Activated T-cell treated with anti-CD3 and anti-CD28 coated beads, Interleukin-2, amount 50 U/mL, for 4 hours (primary cell): ENCODE results near the gene CHD9NB. TPM values are rescaled to one million over a fixed set of nuclear protein-coding genes. Genes with fewer than 3 reads are reported as not detected.

Experiments used
- ATAC-seq, 2 donors: fragments of 200-7000 bp; cut with Tn5 transposase; one replicate each; pipeline ENCODE4 v1.10.0; 2021
- DNase-seq: peaks from one replicate; pipeline ENCODE4 v3.0.0-alpha.2; 2020
- H3K27me3 Mint-ChIP-seq: one replicate; pipeline ENCODE4 v1.8.0; 2021; ENCODE audit warnings: low read depth, mixed read lengths
- H3K36me3 Mint-ChIP-seq: one replicate; pipeline ENCODE4 v1.8.0; 2022; ENCODE audit warnings: mixed read lengths; ENCODE audit not compliant: insufficient read depth
- H3K4me1 Mint-ChIP-seq: one replicate; pipeline ENCODE4 v1.8.0; 2021; ENCODE audit warnings: low read depth, mixed read lengths
- H3K4me3 Mint-ChIP-seq: one replicate; pipeline ENCODE4 v1.8.0; 2021; ENCODE audit warnings: mild to moderate bottlenecking, moderate library complexity, mixed read lengths
- H3K9me3 Mint-ChIP-seq: one replicate; pipeline ENCODE4 v1.8.0; 2021; ENCODE audit warnings: mixed read lengths
- total RNA-seq, 3 donors: library from RNA; stranded (reverse); gene quantifications; one replicate each; pipeline ENCODE4 v1.2.1, GENCODE V29; 2021

The CHD9NB gene
- not detected for total RNA-seq

DNA sequence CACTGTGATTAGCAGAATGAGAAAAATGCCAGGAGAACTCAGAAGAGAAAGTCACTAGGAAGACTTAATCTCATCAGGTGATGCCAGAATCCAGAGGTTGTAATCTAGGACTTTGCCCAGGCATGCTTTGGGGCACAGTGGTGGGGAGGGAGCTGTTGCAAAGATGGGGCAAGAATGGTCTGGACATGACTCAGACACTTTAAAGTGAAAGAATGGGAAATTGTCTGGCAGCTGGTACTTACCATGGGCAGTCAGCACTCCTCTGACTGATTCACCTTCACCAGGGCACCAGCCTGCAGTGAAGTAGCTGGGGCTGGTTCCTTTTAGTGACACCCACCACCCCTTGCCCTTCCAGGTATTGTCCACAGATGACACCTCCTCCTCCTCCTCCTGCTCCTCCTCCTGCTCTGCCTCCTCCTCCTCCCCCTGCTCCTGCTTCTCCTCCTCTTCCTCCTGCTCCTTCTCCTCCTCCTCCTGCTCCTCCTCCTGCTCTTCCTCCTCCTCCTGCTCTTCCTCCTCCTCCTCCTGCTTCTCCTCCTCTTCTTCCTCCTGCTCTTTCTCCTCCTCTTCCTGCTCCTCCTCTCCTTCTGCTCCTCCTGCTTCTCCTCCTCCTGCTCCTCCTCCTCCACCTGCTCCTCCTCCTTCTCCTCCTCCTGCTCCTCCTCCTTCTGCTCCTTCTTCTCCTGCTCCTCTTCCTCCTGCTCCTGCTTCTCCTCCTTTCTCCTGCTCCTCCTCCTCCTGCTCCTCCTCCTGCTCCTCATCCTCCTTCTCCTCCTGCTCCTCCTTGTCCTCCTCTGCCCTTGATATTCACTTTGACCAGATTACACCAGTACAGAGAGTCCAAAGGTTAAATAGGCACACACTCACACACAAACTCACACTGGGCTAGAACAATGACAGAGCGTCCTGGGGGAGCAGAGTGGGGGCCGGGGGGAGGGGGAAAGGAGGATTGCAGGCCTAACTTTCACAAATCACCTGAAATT is at the start of gene CHD9NB:
Gene CHD9NB, minus strand, starts transcription at position 379 of the 983 bp plus-strand sequence. CDS start 8,739 bp downstream, outside the sequence.
- DNase-seq (no peak), ATAC-seq (no peak)
- no peaks in the 10 kb centered on the region for H3K36me3 Mint-ChIP-seq
- peaks cover 13% of the 10 kb centered on the region for H3K4me1 Mint-ChIP-seq
- no peaks in the 10 kb centered on the region for H3K9me3 Mint-ChIP-seq
- H3K4me3 Mint-ChIP-seq: no peak within 1 kb of the TSS
- peaks cover 2% of the 10 kb centered on the region for H3K27me3 Mint-ChIP-seq

- no peaks in the 10 kb centered on the region for H3K27me3 Mint-ChIP-seq
- DNase-seq: no peak
- no peak for ATAC-seq
- H3K4me3 Mint-ChIP-seq: no peak overlapping the region
- H3K36me3 Mint-ChIP-seq: no peaks in the 10 kb centered on the region
- H3K4me1 Mint-ChIP-seq: peaks cover 26% of the 10 kb centered on the region
- H3K9me3 Mint-ChIP-seq: no peaks in the 10 kb centered on the region
These were observed 48.2 kb upstream of the CHD9NB start for GRCh38 chr16:53100889-53101288.

DNA sequence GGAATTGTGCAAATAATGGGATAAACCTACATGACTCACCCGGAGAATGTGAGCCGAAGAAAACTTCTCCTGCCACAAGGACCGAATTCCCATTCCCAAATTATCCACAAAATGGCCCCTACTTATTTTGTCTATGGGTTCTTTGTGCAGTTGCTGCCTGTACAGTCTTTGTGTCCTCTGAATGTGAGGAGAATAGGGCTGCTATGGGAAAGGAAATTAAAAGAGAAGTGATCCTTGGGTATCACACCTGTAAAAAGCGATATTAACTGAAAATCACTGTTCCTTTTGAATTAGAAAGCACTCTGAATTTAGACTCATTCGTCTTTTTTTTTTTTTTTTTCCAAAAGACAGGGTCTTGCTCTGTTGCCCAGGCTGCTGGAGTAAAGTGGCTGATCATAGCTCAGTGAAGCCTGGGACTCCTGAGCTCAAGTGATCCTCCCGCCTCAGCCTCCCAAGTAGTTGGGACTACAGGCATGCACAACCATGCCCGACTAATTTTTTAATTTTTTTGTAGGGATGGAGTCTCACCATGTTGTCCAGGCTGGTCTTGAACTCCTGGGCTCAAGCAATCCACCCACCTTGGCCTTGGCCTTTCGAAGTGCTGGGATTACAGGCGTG is 47.5 kb upstream of the CHD9NB start:
- DNase-seq: no peak
- no peaks in the 10 kb centered on the region for H3K9me3 Mint-ChIP-seq
- H3K4me3 Mint-ChIP-seq: peak overlapping the region; percentile 79

GRCh38 chr16:53099318-53100130 is 46.8 kb upstream of the CHD9NB start:
- no peaks in the 10 kb centered on the region for H3K36me3 Mint-ChIP-seq
- no peaks in the 10 kb centered on the region for H3K27me3 Mint-ChIP-seq
- H3K4me3 Mint-ChIP-seq: peak overlapping the region; percentile 79
- DNase-seq (peak; percentile 44), ATAC-seq (peak; percentile 69 to 72)
- no peaks in the 10 kb centered on the region for H3K9me3 Mint-ChIP-seq
- peaks cover 26% of the 10 kb centered on the region for H3K4me1 Mint-ChIP-seq

More for the DNA sequence above, 47.5 kb upstream of the CHD9NB start:
- Mint-ChIP-seq H3K27me3 (no peaks in the 10 kb centered on the region), H3K4me1 (peaks cover 26% of the 10 kb centered on the region), H3K36me3 (no peaks in the 10 kb centered on the region)
- ATAC-seq: no peak

GRCh38 chr16:53098526-53099317 is 46.0 kb upstream of the CHD9NB start:
- Mint-ChIP-seq H3K4me3 (peak overlapping the region; percentile 79), H3K4me1 (peaks cover 33% of the 10 kb centered on the region), H3K9me3 (no peaks in the 10 kb centered on the region), H3K36me3 (no peaks in the 10 kb centered on the region), H3K27me3 (no peaks in the 10 kb centered on the region)
- ATAC-seq (peak; percentile 56 to 69), DNase-seq (peak; percentile 27)

DNA sequence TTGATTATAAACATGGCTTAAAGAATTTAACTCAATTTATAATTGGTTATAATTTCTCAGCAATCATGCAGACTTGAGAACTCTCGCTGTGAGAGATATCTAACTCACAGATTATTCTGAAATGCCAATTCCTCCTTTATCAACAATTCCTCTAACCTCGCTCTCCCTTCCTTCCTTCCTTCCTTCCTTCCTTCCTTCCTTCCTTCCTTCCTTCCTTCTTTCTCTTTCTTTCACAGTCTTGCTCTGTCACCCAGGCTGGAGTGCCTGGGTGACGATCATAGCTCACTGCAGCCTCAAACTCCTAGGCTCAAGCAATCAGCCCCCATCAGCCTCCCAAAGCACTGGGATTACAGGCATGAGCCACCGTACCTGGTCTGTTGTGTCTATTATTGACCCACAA is 44.5 kb upstream of the CHD9NB start:
- Mint-ChIP-seq H3K4me1 (peaks cover 38% of the 10 kb centered on the region), H3K4me3 (no peak overlapping the region), H3K36me3 (no peaks in the 10 kb centered on the region), H3K9me3 (no peaks in the 10 kb centered on the region), H3K27me3 (no peaks in the 10 kb centered on the region)
- ATAC-seq (no peak), DNase-seq (no peak)

GRCh38 chr16:53094013-53094630 is 41.4 kb upstream of the CHD9NB start:
- no peak for ATAC-seq
- Mint-ChIP-seq H3K4me3 (no peak overlapping the region), H3K27me3 (peaks cover 2% of the 10 kb centered on the region)

DNA sequence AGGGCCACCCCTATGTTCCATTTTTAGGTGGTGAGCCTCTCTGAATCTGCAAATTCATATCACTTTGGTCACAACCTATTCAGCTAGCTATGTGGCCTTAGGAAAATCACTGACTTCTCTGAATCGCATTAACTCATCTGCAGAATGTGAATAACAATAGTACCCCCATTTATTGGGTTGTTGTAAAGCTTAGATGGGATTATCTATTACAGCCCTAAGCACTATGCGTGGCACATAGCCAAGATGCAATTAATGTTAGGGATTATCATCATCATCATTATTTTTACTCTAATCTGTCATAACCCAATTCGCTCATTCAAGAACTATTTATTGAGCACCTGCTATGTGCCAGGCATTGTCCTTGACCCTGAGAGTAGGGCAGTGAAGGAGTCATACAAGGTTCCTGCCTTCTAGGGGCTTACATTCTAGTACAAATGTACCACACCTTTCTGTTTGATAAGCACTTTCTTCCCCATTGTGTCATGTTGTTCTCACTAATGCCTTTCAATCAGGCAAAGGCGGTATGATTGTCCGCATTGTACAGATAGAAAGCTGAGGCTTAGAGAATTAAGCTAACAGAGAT is 40.6 kb upstream of the CHD9NB start:
- ATAC-seq (no peak), DNase-seq (no peak)
- H3K4me1 Mint-ChIP-seq: peaks cover 38% of the 10 kb centered on the region
- H3K9me3 Mint-ChIP-seq: no peaks in the 10 kb centered on the region
- no peaks in the 10 kb centered on the region for H3K36me3 Mint-ChIP-seq
- H3K27me3 Mint-ChIP-seq: peaks cover 2% of the 10 kb centered on the region
- no peak overlapping the region for H3K4me3 Mint-ChIP-seq

More at GRCh38 chr16:53094013-53094630, 41.4 kb upstream of the CHD9NB start:
- Mint-ChIP-seq H3K36me3 (no peaks in the 10 kb centered on the region), H3K9me3 (no peaks in the 10 kb centered on the region), H3K4me1 (peaks cover 47% of the 10 kb centered on the region)
- DNase-seq: no peak

- H3K36me3 Mint-ChIP-seq: no peaks in the 10 kb centered on the region
- H3K9me3 Mint-ChIP-seq: no peaks in the 10 kb centered on the region
- no peak for DNase-seq
- ATAC-seq: no peak
- no peak overlapping the region for H3K4me3 Mint-ChIP-seq
- peaks cover 36% of the 10 kb centered on the region for H3K4me1 Mint-ChIP-seq
- peaks cover 2% of the 10 kb centered on the region for H3K27me3 Mint-ChIP-seq
These were observed 39.6 kb upstream of the CHD9NB start for GRCh38 chr16:53092284-53092683.

- H3K4me1 Mint-ChIP-seq: peaks cover 35% of the 10 kb centered on the region
- H3K27me3 Mint-ChIP-seq: peaks cover 2% of the 10 kb centered on the region
- H3K36me3 Mint-ChIP-seq: no peaks in the 10 kb centered on the region
- DNase-seq: no peak
- H3K9me3 Mint-ChIP-seq: no peaks in the 10 kb centered on the region
- H3K4me3 Mint-ChIP-seq: peak overlapping the region; percentile 39
- peak; percentile 60 to 61 for ATAC-seq
These were observed 38.9 kb upstream of the CHD9NB start for GRCh38 chr16:53091466-53092211.

DNA sequence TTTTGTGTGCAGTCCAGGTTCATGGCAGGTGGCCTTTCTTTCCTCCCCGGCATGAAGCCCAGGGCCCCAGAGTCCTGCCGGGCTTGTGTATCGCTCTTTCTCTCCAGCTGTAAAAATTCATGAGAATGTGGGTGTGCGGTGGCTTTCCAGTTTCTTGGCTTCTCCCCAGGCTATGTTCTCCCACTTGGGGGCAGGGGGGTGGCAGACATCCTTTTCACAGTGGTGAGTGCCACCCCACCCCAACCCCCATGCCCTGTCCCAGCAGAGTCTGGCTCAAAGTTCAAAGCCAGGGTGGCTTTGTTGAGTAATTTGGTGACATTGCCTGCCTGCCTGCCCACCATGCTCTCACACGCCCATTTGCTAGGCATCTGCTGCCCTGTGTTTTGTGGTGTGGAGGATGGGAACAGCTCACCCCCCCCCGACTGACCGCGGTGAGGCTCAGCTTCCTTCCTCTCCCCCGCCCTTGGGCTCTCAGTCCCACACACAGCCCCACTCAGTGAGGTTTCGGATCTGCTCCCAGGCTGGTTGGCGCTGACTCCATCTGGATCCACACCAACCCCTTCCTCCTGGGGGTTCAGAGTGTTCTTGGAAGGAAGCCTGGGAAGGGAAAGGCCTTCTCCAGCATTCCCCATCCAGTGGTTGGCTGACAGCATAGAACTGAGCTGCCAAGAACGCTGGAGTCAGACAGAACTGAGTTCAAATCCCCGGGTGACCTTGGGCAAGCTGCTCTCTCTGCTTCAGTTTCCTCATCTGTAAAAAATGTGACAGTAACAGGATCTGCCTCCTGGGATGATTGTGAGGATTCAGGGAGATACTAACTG is 38.1 kb upstream of the CHD9NB start:
- DNase-seq: no peak

GRCh38 chr16:53090286-53090590 is 37.5 kb upstream of the CHD9NB start:
- Mint-ChIP-seq H3K9me3 (no peaks in the 10 kb centered on the region), H3K4me1 (peaks cover 35% of the 10 kb centered on the region), H3K27me3 (peaks cover 2% of the 10 kb centered on the region), H3K4me3 (no peak overlapping the region), H3K36me3 (peaks cover 2% of the 10 kb centered on the region)
- ATAC-seq (no peak), DNase-seq (no peak)

More for the DNA sequence above, 38.1 kb upstream of the CHD9NB start:
- no peaks in the 10 kb centered on the region for H3K36me3 Mint-ChIP-seq
- no peaks in the 10 kb centered on the region for H3K9me3 Mint-ChIP-seq
- H3K4me1 Mint-ChIP-seq: peaks cover 35% of the 10 kb centered on the region
- no peak overlapping the region for H3K4me3 Mint-ChIP-seq
- peaks cover 2% of the 10 kb centered on the region for H3K27me3 Mint-ChIP-seq
- ATAC-seq: peak in 1 of 2 donors; percentile 30
